GM12891 (cell line): Measurements from ENCODE around the gene UNC13B.

Source experiments
- DNase-seq: peaks from one replicate; pipeline ENCODE4 v3.0.0; 2011; ENCODE audit warnings: low spot score; ENCODE audit not compliant: insufficient read length
- FAIRE-seq: peaks from 2 replicates; lab custom pipeline; 2011; peaks lifted over from hg19 to GRCh38; lab: Jason Lieb, UNC
- PAX5 ChIP-seq: IDR thresholded peaks from 2 replicates; pipeline ENCODE4 v1.6.1; 2011; ENCODE audit warnings: low read length, moderate library complexity, mild to moderate bottlenecking; ENCODE audit not compliant: insufficient read depth, severe bottlenecking
- POLR2A ChIP-seq: IDR thresholded peaks from 2 replicates; pipeline ENCODE4 v1.6.1; 2011; ENCODE audit warnings: low read depth, low read length, control low read depth
- POLR2AphosphoS5 ChIP-seq: IDR thresholded peaks from 2 replicates; pipeline ENCODE4 v1.6.1; 2011; ENCODE audit warnings: low read depth, low read length, control low read depth
- POU2F2 ChIP-seq: IDR thresholded peaks from 2 replicates; pipeline ENCODE4 v1.6.1; 2011; ENCODE audit warnings: low read depth, mild to moderate bottlenecking, control low read depth, low read length, moderate library complexity
- SPI1 ChIP-seq: IDR thresholded peaks from 2 replicates; pipeline ENCODE4 v1.6.1; 2011; ENCODE audit warnings: low read depth, low read length, control low read depth
- TAF1 ChIP-seq: IDR thresholded peaks from 2 replicates; pipeline ENCODE4 v1.6.1; 2011; ENCODE audit warnings: low read depth, low read length, control low read depth

UNC13B gene

DNA sequence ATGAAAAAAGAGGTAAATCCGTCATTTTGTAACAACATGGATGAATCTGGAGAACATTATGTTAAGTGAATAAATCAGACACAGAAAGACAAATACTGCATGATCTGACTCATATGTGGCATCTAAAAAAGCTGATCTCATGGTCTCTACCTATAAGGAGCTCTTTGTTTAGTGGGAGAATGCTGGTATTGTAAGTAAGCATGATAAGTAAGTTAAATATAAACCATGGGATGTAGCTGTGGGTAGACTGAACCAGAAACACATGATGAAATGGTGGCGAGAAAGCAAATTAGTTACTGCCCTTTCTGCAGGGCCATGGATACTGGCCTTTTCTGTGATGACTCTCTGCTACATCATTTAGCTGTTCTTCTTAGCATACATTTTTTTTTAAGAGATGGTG, 261.7 kb downstream of the UNC13B start:
- no peak for TF ChIP-seq TAF1
- TF ChIP-seq POLR2AphosphoS5, result no peak
- TF ChIP-seq PAX5, result no peak
- no peak for TF ChIP-seq SPI1
- TF ChIP-seq POLR2A, result no peak
- no peak for TF ChIP-seq POU2F2
- no peak for DNase-seq
- FAIRE-seq, result no peak

DNA sequence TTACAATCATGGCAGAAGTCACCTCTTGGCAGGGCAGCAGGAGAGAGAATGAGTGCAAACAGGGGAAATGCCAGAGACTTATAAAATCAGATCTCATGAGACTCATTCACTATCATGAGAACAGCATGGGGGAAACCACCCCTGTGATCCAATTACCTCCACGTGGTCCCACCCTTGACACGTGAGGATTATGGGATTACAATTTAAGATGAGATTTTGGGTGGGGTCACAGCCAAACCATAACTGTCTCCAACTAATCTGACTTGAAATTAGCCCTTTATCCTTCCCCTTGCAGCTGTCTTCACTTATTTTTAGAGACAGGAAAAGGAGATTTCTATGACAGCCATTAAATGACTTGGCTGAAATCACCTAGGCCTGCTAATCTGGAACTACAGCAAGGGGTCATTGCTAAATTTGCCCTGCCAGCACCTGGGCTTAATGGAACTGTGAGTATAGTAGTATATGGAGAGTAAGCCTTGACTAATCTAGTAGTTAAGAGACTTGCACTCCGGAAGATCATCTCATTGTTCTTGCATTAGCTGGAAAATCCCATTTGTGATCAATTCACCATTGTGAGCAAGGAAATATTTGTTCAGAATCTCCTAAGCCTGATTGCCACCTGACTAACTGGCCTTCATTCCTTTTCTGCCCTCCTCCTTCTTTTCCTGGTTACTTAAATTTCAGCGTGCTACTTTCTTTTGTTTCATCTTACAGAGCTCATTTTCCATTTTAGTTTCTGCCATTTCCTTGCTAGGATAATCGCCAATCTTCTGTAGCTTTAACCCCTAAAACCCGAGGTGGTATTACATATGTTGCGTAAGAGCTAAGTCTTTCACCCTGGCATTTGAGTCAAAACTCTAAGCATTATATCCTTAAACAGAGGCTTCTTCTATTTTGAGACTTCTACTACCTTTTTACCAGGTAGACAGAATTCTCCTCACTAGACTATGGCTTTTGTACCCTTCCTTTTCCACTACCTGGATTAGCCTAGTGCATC, 262.8 kb downstream of the UNC13B start:
- TF ChIP-seq POLR2A (no peak), TAF1 (no peak), SPI1 (no peak), POLR2AphosphoS5 (no peak), POU2F2 (no peak), PAX5 (no peak)
- DNase-seq (no peak), FAIRE-seq (no peak)

DNA sequence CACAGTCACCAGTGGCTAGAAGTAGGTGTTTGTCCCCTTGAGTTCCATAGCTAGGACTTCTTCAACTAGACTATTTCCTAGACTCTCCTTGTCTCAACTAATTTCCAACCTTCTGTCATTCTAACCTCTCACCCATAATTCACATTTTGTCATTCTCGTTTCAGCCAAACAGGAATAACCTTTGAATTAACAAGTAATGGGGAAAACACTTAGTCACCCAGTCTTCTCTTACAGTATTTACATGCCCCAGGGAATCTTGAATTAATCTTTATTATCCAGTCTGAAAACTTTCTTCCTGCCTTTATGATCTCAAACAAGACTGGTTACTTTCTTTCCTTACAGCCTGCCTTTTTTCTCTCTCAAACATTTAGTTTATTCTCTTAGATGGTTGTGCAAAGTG, 264.8 kb downstream of the UNC13B start:
- TF ChIP-seq POLR2A (no peak), TAF1 (no peak), POU2F2 (no peak)
- DNase-seq, result no peak
- no peak for FAIRE-seq

DNA sequence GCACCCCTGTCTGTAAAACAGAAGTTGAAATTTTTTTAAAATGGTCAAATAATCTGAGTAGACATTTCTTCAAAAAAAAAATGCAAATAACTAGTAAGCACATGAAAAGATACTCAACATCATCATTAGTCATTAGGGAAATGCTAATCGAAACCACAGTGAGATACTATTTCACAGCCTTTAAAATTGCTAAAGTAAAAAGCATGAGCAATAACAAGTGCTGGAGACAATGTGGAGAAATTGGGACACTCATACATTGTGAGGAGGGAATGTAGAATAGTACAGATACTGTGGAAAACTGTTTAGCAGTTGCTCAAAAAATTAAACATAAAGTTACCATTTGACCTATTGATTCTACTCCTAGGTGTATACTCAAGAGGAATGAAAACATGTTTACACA, 269.7 kb downstream of the UNC13B start:
- FAIRE-seq, result no peak
- DNase-seq, result no peak
- TF ChIP-seq POLR2AphosphoS5 (no peak), TAF1 (no peak), PAX5 (no peak), POLR2A (no peak), POU2F2 (no peak), SPI1 (no peak)

DNA sequence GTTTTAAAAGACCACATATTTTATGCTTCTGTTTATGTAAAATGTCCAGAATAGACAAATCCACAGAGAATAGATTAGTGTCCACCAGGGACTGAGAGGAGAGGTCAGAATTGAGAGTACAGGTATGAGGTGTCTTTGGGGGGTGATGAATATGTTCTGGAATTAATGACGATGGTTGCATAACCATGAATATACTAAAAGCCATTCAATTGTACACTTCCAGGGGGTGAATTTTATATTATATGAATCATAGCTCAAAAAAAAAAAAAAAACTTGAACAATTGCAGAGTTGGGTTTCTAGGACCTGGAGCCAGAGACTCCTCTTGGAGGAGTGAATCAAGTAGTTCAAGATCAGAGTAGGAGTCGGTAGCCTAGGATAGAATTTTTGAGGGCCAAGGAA, 270.3 kb downstream of the UNC13B start:
- FAIRE-seq, result no peak
- TF ChIP-seq POLR2AphosphoS5 (no peak), TAF1 (no peak), POLR2A (no peak), SPI1 (no peak), POU2F2 (no peak), PAX5 (no peak)

DNA sequence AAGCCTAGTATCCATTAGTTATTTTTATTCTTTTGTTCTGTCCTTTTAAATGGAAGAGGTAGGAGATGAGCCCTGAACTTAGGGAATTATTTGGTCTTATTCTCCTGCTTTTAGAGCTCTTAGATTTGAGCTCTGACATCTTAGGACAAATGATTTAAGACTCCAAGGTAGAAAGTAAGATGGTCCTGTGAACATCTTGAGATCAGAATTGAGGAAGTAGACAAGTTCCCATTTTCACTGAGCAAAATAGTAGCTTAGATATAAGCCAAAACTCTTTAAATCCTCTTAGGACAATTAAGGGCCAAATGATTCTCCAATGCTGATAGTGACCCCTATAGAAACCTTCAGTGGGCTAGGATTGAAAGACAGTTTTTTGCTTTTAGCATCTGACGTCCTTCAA, 275.1 kb downstream of the UNC13B start:
- TF ChIP-seq POLR2AphosphoS5 (no peak), TAF1 (no peak), POU2F2 (no peak), PAX5 (no peak), SPI1 (no peak), POLR2A (no peak)
- DNase-seq, result no peak
- no peak for FAIRE-seq

More for the DNA sequence above, 270.3 kb downstream of the UNC13B start:
- DNase-seq, result no peak

DNA sequence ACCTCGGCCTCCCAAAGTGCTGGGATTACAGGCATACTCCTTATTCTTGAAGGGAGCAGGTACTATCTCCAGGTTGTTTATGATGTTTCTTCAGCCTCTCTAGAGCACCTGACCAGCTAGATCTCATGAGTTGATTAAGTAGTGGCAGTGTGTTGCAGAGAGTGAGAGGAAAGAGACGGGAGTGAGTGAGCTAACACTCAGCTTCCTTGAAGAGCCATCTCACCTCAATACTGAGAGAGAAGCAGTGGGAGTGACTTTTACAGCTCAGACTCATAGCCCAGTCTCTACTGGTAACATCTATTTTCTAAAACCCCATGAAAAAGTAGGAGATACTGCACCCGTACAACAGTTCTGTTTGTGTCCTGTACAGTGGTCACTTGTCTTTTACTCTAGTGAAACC, 284.2 kb downstream of the UNC13B start:
- TF ChIP-seq POU2F2 (no peak), PAX5 (no peak), POLR2AphosphoS5 (no peak), POLR2A (no peak)
- FAIRE-seq (no peak), DNase-seq (no peak)

DNA sequence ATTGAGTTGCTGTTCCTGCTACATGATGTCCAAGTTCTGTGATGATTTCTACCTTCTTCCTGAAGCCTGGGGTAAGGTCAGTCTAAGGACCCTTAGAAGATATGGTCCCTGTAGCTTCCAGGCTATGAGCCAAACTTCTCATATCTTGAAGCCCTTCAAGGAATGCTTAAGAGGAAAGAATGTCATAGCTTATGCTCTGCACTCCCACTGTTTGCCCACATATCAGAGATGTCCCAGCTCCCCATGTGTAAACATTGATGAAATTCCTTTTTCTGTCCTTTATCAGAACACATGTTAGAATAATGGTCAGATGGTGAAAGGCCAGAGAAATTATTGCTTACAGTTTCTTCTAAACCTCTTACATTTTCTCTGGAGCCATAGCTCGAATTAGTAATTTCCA, 286.7 kb downstream of the UNC13B start:
- FAIRE-seq (no peak), DNase-seq (no peak)
- no peak for TF ChIP-seq TAF1
- TF ChIP-seq POLR2AphosphoS5, result no peak
- no peak for TF ChIP-seq POLR2A
- no peak for TF ChIP-seq SPI1
- no peak for TF ChIP-seq PAX5
- no peak for TF ChIP-seq POU2F2

DNA sequence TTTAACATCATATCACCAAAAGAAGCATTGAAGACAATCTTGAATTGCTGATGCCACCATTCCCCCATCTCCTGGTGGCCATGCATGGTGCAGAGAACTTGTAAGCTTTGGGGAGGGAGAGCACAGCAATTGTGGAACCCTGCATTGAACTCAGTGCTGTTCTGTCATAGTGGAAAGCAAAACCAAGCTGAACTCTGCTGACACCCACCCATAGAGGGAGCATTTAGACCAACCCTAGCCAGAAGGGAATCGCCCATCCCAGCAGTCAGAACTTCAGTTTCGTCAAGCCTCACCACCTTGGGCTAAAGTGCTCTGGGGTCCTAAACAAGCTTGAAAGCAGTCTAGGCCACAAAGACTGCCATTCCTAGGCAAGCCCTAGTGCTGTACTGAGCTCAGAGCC, 290.7 kb downstream of the UNC13B start:
- no peak for DNase-seq
- TF ChIP-seq PAX5 (no peak), TAF1 (no peak), POLR2AphosphoS5 (no peak), POU2F2 (no peak)
- FAIRE-seq, result no peak
